HG02970 (cell line): ENCODE data around the gene XRCC3.

Experiments
- ATAC-seq: cut with Tn5 transposase; IDR thresholded peaks from one replicate; pipeline ENCODE4 v1.9.1; 2021; ENCODE audit warnings: mild to moderate bottlenecking, moderate library complexity, moderate number of reproducible peaks; ENCODE audit not compliant: unreplicated experiment, low FRiP score

XRCC3 gene

DNA sequence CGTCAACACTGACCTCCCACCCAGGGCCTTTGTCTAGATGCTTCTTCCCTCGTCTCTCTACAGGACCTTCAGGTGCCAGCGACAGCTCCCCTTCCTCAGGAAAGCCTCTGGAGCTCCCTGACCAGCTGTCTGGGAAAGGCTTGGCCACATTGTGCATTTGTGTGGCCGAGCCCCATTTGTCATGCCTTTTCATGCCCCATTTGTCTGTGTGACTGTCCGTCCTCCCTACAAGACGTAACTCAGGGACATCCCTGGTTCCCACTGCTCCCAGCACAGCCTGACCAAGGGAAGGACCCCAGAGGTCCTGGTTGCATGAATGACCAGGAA lies 24.2 kb upstream of the XRCC3 start:
- ATAC-seq: no peak

DNA sequence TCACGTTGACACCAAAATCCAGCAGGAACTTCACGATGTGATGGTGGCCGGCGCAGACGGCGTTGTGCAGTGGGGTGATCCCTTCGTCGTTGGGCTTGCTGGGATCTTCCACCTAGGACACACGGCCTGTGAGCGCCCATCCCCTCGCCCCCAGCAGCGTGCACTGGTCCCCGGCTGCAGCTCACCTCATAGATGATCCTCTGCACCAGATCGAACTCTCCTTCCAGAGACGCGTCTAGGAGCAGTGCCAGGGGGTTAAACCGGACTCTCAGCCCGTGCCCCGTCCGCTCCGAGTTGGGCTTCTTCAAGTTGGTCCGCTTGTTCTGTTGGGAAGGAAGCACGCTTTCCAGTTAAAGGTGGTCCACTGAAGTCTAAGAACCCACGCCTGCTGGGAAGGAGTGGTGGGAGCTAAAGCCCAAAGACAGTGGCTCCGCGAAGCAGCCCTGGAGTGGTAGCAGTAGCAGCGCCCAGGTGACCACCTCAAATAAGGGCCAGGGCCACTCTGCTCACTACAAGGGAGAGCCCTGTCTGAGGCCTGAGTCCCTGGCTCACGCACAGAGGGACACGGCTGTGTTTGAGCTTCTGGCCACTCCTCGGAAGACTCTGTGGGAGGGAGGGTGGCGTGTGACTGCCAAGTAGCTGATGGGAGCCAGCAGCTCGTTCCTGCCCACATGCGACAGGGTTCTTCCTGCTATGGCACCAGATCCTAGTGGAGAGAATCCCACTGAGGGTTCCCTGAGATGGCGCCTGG lies 23.6 kb upstream of the XRCC3 start:
- no peak for ATAC-seq

DNA sequence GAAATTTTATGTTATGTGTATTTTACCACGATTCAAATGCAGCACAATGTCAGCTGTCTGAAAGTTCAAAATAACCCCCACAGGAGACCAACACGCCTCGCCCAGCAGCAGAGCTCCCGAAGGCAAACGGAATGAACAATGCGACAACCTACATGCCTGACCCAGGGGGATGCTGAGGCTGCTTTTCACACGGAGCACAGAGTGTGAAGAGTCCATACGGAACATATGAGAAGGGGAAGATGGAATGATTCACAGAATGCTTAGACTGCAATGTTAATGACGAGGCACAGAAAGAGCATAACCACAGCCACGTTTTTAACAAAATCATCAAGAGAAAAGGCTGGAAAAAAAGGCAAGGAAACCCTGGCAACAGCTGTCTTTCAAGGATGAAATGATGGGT lies 22.9 kb upstream of the XRCC3 start:
- no peak for ATAC-seq

DNA sequence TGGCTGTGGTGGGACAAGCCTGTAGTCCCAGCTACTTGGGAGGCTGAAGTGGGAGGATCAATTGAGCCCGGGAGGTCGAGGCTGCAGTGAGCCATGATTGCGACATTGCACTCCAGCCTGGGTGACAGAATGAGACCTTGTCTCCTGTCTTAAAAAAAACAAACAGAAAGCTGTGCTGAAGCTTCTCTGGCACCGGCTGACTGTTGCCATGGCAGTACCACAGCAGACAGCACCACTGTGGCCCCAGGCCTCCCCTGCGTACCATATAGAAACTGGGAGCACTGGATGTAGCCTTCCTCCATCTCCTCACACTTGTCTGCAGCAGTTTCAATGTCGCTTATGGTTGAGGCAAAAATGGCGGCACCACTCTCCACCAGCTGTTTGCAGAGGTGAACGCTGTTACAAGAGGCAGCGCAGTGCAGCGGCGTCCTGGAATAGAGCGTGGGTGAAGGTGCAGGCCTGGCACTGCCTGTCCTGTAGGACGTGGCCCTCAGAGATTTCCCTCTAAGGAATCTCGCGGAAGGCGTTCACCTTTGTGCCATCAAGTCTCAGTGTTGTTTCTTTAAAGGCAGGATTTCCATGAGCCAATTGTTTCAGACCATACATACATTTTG lies 22.3 kb upstream of the XRCC3 start:
- no peak for ATAC-seq

DNA sequence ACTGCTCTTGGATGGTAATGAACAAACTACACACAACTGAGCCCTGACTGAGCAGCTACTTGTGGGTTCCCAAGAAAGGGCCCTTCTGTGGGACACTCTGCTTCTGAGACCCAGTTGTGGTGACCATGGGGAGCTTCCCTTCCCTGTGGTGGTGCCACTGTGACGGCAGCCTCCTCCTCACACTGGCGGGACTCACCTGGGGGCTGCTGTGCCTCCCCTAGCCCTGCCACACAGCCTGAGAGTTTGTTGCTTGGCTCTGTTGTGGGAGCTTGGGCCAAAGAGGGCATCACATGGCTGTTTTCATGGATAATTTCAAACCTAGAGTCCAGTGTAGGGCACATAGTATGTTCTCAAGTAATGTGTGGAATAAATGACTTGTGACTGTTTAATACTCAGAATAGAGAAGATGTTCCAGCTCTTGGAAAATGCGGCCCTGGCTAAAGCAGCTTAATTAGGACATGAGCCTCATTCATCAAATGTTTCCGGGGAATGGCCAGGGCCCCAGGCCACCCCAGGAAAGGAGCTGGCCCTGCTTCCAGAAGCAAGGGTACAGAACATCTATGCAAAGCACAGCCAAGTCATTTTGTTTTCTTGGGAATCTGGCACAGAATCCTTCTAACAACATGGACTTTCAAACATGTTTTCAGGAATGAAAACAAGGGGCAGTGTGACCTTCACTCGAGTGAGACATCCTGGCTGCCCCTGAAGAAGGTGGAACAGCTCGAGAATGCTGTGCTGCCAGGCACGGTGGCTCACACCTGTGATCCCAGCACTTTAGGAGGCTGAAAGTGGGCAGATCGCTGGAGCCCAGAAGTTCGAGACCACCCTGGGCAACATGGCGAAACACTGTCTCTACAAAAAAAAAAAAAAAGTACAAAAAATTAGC lies 21.5 kb upstream of the XRCC3 start:
- no peak for ATAC-seq

DNA sequence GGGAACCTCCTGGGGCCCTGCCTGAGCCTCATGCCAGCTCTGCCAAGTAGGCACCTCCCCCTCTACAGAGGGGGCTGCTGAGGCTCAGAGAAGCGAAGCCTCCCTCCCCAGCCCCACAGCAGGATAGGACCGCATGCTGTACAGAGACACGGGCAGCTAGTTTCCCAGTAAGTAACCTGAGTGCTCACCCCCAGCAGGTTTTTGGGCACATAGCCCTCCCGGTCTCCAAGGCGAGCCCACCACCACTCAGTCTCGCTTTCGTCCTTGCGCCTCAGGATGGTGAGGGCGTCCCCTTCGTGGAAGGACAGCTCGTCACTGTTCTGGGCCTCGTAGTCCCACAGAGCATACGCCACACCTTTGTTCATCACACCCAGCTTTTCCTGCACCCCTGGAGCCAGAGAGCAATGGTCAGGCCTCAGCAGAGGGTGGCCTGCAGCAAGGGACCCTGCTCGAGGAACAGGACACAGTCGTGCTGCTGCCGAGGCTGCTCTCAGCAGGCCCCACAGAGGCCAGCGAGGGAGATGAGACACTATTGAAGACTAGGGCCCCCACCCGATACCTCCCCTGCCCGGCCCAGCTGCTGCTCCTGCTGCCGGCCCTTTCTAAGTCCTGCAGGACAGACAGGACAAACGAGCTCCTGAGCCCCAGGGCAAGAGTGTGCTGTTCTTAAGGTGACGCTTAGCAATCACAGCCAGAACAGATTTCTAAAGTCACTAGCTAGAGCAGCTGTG lies 20.7 kb upstream of the XRCC3 start:
- no peak for ATAC-seq

DNA sequence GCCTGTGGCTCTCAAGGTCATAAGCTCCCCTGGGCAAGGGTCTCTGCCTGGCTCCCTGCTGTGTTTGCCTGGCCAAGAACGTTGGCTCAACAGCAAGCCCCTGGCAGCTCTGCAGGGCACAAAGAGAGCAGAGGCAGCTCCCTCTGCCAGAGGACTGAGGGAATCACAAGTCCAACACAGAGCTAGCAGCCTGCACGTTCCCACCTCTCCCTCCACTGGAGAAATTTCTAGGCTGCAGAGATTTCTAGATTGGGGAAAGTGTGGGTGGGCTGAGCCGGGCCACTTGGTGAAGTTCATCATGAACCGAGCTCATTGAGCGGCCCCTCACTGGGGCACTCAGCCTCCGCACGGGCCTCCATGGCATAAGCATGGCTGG lies 20.2 kb upstream of the XRCC3 start:
- no peak for ATAC-seq

DNA sequence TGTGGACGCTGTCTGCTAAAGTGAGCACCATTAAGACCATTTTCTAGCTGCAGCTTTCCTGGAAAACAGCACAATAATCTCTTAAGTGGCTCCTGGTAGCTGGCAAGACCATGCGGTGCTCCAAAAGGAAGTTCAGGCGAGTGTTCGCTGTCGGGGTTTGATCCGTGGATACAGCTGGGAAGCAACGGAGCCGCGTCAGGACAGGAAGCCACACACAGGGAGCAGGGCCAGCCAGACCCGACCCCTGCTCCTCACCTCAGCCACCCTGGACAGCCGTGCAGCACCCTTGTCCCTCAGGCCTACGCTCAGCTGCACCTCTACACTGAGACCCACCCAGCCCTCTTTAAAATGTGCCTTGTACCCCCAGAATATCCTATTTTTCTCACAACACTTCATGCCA lies 19.8 kb upstream of the XRCC3 start:
- no peak for ATAC-seq

DNA sequence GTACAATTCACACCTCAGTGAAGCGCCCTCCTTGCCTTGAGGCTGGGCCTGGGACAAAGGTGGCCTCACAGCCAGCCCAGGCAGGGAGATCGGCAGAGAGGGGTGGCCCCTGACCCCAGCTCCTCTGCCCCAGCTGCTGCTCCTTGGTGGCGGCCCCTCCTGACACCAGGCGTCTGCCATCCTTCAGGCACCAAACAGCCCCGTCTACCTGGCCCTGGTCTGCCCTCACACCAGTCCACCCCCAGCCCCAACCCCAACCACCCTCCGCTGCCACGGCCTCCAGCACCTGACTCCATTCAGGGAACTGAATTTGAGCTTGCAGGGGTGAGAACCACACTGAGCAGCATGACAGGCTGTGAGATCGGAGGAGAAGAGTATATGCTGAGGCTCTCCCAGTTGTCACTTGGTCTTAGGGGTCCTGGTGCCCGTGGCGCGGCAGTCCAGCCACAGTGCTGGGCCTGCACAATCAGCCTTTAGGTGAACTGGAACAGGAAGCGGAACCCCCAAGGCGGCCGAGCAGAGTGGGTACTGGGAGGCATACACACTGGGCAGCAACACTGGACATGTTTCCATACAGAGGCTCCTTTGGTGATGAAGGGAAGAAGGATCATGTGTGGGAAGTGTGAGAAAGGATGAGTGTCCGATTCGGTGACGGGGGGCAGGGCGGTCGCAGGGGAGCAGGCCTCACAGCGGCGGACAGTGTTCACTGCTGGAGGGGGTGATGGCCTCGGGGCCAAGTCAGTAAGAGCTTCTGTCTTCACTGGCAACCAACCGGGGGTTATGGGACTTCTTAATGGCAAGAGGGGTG lies 19.0 kb upstream of the XRCC3 start:
- no peak for ATAC-seq

DNA sequence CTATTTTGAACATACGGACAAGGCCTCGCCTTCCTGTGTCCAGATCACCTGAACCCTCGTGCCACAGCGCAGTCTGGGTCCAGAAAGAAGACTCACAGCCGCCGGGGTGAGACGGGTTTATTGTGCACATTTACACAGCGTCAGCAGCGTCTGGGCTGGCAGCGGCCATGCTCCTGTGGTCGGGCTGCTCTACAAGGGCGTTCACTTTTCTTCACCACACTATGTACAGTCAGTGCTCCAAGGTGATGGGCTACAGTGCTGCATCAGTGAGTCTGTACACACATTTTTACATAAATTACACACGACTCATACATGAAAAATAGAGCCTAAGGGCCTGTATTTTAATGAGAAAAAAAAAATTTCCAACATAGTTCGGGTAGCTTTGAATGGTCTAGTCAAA lies 18.4 kb upstream of the XRCC3 start:
- no peak for ATAC-seq

DNA sequence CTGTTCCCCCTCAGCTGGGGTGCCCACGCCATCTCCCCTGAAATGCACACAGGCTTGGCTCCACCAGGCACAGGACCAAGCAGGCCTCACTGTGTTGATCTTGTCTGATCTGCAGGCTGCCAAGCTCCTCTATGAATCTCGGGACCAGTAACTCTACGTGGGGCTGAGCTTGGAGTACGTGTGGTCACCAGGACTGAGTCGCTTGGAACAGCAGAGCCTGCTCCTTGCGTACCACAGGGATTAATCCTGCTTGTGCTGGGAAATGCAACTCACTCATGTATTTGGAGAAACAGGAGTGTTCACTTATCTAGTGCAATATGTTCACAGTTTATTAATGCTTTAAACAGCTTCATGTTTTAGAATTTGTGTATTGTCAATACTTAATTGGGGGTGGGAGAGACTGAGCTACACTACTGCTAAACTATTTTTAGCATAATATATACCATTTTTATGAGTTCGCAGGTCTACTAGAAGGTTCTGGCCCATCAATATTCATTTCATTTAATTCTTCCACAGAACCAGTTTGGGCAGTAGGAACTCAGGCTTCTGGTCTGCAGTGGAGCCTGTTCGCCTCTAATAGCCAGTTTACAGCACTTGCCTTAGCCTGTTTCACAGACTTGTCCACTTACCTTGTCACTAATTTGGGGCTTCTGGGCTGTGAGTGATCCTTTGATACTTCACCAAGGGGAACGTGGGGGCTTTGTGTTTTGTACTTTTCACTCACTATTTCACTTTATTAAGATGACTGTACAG lies 17.8 kb upstream of the XRCC3 start:
- no peak for ATAC-seq

DNA sequence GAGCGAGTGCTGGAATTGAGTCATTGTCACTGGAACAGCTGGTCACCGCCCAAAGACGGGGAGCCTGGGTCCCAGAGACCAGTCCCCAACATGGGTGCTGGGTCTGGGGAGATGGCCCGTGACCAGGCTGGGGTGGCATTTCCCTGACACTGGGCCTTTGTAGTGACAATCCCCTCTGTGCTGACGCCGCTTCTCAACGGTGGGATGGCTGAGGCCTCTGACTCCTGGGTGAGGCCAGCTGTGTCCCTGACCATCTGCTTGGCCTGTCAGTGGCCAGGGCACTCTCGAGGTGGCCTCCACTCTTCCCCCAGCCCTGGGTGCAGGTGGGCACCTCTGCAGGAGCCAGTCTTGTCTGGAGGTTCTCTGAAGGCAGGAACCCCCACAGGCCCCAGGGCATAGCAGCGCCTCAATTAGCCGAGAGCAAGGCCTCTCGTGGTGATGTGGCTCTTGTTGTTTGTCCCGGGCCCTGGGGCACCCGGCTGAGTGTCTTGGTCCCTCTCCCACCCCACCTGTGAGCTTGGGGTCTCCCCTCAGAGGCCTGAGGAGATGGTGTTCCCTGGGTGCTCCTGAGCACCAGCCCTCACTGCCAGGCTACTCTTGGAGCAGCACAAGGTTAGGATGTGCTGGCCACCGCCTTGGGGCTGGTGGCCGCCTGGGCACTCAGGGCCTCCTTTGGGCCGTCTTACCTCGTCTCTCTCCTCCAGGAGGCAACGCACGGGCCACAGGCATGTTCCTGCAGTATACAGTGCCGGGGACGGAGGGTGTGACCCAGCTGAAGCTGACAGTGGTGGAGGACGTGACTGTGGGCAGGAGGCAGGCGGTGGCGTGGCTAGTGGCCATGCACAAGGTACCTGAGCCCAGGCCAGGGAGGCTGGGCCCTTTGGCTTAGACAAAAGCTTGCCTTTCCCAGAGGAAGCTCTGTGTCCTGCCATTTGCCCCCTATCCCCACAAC lies 16.9 kb upstream of the XRCC3 start:
- ATAC-seq: no peak

DNA sequence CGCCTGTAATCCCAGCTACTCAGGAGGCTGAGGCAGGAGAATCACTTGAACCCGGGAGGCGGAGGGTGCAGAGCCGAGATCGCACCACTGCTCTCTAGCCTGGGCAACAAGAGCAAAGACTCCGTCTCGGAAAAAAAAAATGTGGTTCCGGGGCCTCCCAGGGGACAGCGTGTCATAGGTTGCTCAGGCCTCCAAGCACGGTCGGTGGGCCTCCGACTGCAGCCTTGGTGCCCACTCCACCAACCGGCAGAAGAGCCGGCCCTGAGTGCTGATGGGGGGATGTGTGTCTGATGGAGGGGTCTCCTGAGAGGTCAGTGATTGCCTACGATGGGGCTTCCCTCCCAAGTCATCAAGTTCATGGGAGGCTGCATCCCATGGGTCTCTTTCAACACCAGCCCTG lies 16.2 kb upstream of the XRCC3 start:
- no peak for ATAC-seq

DNA sequence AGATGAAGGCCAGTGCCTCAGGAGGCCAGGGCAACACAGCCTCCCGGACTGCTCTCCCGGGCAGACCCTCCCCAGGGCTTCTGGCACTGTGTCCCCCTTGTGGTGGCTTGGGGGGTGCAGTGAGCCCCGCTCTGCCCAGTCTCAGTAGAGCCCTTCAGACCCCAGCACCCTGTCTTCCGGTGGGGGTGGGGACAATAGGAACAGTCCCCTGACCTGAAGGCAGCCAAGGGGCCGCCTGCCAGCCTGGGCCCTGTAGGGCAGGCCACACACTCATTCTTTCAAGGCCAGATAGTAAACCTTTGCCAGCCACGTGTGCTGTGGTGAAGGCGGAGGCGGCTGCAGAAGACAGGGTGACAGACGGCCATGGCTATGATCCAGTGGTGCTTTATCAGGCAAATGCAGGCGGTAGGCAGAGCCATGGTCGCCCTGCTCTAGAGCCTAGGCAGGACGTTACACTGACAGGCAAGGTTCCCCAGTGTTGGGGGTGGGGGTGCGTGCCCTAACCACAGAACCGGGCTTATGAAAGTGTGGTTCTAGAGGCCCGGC lies 15.3 kb upstream of the XRCC3 start:
- ATAC-seq: no peak

DNA sequence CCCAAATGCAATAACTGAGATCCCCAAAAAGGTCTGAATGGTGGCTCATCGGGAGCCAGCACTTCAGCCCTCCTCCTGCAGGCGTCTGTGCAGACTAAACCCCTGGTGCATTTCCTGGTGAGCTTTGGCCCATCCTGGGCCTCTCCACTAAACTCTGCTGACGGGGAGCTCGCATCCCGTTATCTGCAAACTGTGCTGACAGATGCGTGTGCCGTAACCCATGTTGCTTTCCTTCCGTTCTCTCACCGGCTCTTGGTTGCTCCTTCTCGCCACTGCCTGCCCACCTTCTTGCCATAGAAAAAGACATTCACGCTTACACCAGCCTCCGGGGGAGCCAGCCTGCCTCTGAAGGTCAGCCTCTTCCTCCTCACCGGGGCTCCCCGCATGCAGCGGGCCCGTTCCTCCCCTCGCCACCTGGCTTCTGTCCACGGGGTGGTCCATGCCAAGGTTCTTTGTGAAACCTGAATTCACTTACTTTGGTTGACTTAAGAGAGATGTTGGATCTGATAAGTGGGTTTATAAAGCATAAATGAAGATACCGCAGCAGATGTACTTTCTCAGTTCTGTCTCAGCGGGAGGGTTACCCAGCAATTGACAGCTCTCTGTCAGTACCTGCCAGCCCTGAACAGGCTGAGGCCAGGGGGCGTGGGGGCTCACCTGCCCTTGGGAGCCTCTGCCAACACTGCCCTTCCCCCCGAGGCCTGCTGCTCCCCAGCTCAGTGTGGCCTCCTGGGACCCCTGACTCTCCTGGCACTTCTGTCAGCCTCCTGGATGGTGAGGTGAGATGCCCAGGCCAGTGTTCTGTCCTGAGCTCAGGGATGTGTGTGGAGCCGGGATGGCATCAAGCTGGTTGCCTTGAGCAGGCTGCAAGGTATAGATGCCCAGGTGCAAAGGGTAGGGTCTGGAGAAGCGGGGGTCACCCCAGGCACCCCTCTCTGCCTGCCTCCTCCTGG lies 14.5 kb upstream of the XRCC3 start:
- ATAC-seq: no peak

DNA sequence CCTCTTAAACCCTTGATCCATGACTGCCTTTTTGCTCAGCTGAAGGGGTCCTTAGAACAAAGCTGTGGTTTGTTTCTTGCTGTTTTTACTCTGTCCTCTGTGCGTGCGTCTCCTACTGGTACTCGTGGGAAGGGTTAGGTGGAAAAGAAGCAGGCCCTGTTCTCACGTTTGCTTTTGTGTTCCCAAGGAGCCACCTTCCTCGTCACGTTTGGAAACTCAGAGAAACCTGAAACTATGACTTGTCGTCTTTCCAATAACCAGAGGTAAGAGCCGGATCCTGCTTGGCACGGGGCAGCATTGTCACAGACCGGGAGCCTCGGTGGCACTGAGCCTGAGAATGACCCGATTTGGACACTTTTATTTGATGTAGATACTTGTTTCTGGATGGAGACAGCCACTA lies 13.5 kb upstream of the XRCC3 start:
- ATAC-seq: no peak

DNA sequence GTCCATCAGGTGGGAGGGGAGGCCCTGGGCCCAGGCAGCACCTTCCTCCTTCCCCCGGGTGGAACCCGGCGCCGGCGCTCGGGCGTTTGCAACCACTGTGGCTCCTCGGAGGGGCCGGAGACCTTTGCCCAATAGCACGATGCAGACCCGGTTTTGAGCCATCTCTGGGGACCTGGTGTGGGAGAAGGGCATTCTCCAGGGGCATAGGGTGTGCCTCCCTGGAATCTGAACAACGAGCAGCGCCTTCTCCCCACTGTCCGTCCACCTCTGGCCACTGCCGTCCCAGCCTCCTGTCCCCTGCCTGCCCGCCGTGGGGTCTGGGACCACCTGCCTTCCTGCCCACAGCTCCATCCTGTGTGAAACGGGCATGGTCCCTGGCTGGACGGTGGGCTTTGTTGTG lies 12.9 kb upstream of the XRCC3 start:
- no peak for ATAC-seq
